HG03045 (cell line): ENCODE results near the gene VNN1.

Source experiments
- ATAC-seq: cut with Tn5 transposase; IDR thresholded peaks from one replicate; pipeline ENCODE4 v1.9.1; 2021; ENCODE audit warnings: mild to moderate bottlenecking, moderate library complexity; ENCODE audit not compliant: unreplicated experiment

Gene VNN1

GRCh38 chr6:132713352-132714134 lies at the start of gene VNN1:
VNN1 (minus strand) TSS chr6:132714055; CDS start chr6:132714035, 20 bp downstream.
- ATAC-seq = no peak

GRCh38 chr6:132763269-132763668 lies 49.4 kb upstream of the VNN1 start:
- ATAC-seq = peak; percentile 91

- peak; percentile 43 for ATAC-seq
Measured at GRCh38 chr6:132760256-132760655, 46.4 kb upstream of the VNN1 start.

DNA sequence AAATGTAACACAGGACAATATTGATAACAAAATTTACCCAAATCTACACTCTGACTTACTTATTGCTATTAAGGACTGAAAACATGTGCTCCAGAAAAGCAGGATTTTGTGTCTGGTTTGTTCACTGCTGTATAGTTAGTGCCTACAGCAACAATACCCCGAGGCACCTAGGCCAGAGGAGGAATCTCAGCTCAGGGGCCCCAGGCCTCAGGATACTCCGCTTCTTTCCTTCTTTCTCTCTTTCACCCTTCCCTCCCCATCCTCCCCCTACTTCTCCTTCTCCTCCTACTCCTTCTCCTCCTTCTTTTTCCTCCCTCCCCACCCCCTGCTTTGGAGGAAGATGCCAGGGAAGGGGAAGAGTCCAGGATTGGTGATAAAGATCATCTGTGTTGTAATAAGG lies 44.8 kb upstream of the VNN1 start:
- no peak for ATAC-seq

GRCh38 chr6:132752255-132752654 lies 38.4 kb upstream of the VNN1 start:
- no peak for ATAC-seq

GRCh38 chr6:132751828-132752227 lies 38.0 kb upstream of the VNN1 start:
- no peak for ATAC-seq

DNA sequence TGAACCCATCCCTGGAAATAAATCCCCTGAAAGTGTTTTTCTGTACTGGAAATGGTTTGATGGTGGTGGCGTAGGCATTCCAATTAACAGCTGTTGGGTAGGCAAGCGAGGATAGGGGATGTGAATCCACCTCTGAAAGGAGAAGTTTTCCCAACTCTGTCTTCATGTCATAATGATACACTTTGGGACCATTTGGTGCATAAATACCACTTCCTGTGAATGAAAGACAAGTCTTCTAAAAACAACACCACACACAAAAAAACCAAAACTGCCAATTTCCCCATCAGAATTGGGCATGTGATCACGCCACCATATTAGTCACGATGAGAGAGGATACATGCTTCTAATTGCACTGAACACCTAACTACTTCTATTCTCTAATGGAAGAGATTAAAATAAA lies 37.5 kb upstream of the VNN1 start:
- ATAC-seq = peak; percentile 39

GRCh38 chr6:132750455-132751248 lies 36.8 kb upstream of the VNN1 start:
- ATAC-seq = peak; percentile 73

DNA sequence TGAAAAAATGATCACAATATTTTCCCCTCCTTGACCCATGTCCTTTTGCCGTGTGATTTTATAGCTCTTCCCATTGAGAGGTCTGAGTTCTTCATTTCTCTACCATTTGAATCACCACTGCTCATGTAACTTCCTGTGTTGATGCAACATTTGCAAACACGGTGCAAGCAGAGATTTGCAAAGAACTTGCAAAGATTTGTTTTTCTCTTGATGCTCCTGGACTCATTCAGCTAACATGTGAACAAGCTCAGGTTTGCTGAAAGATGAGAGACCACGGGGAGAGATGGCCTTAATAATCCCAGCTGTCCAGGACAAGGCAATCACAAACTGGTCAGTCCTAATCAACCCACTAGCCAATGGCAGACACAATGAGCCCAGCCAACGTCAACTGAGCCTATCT lies 35.3 kb upstream of the VNN1 start:
- ATAC-seq = no peak

GRCh38 chr6:132748446-132748845 lies 34.6 kb upstream of the VNN1 start:
- no peak for ATAC-seq

DNA sequence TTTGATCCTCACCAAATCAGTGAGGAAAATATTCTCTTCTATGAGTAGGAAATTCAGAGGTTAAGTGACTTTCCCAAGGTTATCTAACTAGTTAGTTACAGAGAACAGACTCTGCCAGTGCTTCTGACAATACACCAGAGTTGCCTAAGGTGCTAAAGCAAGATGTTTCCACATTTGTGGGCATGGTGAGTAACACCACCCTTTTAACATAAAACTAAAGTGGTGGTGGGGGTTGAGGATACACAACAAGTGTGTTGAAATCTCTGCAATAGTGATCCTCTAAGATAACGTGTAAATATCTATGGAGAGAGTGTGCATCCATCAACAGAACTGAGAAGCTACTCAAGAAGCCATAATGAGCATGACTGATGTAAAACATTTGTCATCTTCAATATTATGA lies 32.2 kb upstream of the VNN1 start:
- ATAC-seq = no peak

- ATAC-seq = no peak
Measured at GRCh38 chr6:132742495-132742894, 28.6 kb upstream of the VNN1 start.

DNA sequence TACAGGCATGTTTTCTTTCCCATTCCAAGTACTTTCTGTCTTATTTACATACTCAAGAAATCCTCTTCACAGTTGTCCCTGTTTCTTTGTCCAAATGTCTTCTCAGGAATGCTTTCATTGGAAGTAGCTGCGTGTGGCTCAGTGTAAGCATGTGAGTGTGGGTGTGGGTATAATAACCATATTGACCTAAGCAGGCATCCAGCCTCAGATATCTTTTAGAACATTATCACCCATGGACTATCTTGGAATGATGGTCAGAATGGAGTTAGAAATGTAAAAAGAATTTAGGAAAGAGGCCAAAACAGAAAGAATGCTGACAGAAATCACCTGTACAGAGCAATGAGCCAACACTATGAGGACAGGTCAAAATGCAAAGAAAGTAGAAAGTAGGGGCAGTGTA lies 27.4 kb upstream of the VNN1 start:
- no peak for ATAC-seq

DNA sequence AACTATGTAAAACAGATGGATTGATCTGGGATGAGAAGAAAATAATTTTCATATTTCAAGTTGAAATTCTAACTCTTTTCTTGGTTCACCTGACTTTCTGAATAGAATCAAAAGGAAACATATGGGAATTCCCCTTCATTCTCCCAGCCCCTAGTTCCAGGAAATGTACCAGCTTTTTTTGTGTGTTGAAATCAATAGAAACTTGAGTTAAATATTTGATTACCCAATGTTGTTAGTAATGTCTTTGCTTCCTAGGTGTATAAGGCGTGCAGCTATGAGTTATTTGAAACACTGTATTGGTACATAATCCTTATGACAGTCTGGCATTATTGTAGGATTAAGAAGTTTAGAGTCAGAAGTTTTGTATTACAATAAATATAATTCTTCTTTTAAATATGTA lies 22.4 kb upstream of the VNN1 start:
- no peak for ATAC-seq

DNA sequence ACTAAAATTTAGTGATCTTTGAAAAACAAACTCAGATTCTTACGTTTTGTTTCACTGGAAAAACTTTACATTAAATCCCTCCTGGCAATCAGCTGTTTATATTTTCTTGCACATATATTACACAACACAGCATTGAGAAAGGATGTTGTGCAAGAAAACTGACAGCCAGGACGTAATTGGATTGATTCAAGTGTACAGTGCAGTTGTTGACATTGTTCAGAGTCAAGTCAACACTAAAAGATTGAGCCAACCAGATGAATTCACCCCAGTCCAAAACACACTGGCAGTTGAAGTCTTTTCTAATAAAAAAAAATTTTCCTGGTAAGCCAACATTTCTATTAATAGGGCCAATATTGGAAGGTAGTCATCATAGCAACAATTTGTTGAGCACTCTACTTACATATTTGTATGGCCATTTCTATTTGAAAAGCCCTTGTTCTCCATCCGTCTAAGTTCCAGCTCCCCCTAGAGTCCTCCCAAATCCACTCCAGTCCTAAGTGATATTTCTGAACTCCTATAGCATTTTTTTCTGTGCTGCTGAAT lies 20.9 kb upstream of the VNN1 start:
- ATAC-seq = no peak

DNA sequence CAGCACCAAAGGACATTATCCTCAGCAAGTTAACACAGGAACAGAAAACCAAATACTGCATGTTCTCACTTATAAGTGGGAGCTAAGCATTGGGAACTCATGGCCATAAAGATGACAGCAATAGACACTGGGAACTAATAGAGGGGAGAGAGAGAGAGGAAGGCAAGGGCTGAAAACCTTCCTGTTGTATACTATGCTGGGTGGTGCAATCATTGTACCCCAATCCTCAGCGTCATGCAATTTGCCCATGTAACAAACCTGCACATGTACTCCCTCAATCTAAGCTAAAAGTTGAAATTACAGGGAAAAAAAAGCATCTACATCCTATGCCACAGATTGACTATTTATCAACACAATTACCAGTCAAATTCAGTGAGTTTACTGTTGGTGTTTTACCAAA lies 20.0 kb upstream of the VNN1 start:
- ATAC-seq = no peak

- ATAC-seq = no peak
Measured at GRCh38 chr6:132733283-132733682, 19.4 kb upstream of the VNN1 start.

GRCh38 chr6:132731086-132731485 lies 17.2 kb upstream of the VNN1 start:
- ATAC-seq = no peak

- no peak for ATAC-seq
Measured at GRCh38 chr6:132730560-132730959, 16.7 kb upstream of the VNN1 start.

DNA sequence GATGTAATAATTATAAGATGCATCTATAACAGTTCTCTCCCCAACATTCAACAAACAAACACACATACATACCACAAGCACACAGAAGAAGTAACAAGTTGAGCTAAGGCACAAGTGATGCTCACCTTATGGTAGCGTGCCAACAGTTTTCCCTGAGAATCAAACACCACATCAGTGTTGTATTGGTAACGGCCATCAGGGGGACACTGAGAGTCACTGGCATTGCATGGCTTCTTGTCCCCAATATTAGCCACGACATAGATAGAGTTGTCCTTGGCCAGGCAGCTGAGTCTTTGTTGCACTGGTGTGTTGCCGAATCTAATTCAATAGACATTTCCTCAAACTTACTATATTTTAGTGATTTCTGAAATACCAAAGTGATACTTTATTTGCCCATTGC lies 14.8 kb upstream of the VNN1 start:
- ATAC-seq = no peak

DNA sequence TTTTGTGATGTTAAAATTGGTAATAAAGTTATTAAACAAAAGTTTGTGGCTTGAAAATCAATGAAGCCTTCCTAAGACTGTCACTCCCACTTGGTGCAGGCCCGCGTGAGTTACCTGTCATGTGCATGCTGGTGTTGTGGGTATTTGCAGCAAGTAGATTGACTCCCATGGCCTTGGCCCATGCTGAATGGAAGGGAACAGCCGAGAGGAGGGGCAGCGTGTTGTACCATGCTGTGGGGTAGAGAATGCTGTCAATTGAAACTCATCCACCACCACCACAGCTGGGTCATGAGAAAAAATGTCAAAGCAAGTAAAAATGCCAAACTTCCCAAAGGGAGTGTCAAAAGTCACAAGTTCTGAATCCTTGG lies 12.7 kb upstream of the VNN1 start:
- ATAC-seq = no peak

DNA sequence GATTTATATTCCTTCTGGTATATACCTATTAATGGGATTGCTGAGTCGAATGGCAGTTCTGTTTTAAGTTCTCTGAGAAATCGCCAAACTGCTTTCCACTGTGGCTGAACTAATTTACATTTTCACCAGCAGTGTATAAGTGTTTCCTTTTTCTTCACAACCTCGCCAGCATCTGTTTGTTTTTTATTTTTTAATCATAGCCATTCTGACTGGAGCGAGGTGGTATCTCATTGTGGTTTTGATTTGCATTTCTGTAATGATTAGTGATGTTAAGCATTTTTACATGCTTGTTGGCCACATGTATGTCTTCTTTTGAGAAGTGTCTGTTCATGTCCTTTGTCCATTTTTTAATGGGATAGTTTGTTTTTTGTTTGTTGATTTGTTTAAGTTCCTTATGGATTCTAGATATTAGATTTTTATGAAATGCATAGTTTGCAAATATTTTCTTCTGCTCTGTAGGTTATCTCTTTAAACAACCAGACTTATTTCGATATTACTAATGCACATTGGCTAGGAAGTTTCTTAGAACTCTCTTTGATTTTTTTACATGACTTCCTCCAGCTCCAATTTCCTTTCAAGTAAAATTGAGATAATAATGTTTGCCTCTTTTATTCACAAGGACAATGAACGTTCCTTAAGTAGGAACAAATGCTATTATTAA lies 12.2 kb upstream of the VNN1 start:
- no peak for ATAC-seq
